ENCODE measurements around the gene HRK. TPM values are rescaled to one million over a fixed set of nuclear protein-coding genes. Genes with fewer than 3 reads are reported as not detected.

The HRK gene
- not detected for total RNA-seq

- ATAC-seq = no peak
- CTCF ChIA-PET = interaction anchor here (1.0 kb wide), 2 partner anchors 18 to 178 kb away, joined by 3 to 4 read pairs; no protein-coding TSS in a partner anchor
- H3K9me3 Mint-ChIP-seq (ENCODE audit: insufficient read depth) = no peaks in the 10 kb centered on the region
- no peak for DNase-seq
- H3K27ac Mint-ChIP-seq = no peak within 1 kb of the TSS
- POLR2A ChIA-PET = no interaction called here
- H3K36me3 Mint-ChIP-seq (ENCODE audit: low read depth) = no peaks in the 10 kb centered on the region
- H3K4me1 Mint-ChIP-seq (ENCODE audit: low read depth) = peaks cover 35% of the 10 kb centered on the region
- H3K27me3 Mint-ChIP-seq (ENCODE audit: low read depth) = peaks cover 70% of the 10 kb centered on the region
- H3K4me3 Mint-ChIP-seq = peak within 1 kb of the TSS; percentile 55
Measured at GRCh38 chr12:116881325-116881876, at the start of gene HRK. Gene HRK (minus strand): TSS chr12:116881441. CDS start chr12:116881307, 134 bp downstream.

GRCh38 chr12:116929885-116930284 lies 48.6 kb upstream of the HRK start:
- Mint-ChIP-seq H3K36me3 (ENCODE audit: low read depth) (peaks cover 50% of the 10 kb centered on the region), H3K9me3 (ENCODE audit: insufficient read depth) (no peaks in the 10 kb centered on the region), H3K27ac (no peak overlapping the region), H3K4me1 (ENCODE audit: low read depth) (peaks cover 25% of the 10 kb centered on the region), H3K4me3 (no peak overlapping the region), H3K27me3 (ENCODE audit: low read depth) (no peaks in the 10 kb centered on the region)
- POLR2A ChIA-PET = no interaction called here
- no peak for DNase-seq
- no peak for ATAC-seq
- CTCF ChIA-PET = no interaction called here

- no peak for ATAC-seq
- Mint-ChIP-seq H3K27me3 (ENCODE audit: low read depth) (no peaks in the 10 kb centered on the region), H3K4me1 (ENCODE audit: low read depth) (peaks cover 37% of the 10 kb centered on the region), H3K9me3 (ENCODE audit: insufficient read depth) (no peaks in the 10 kb centered on the region), H3K4me3 (no peak overlapping the region), H3K36me3 (ENCODE audit: low read depth) (peaks cover 47% of the 10 kb centered on the region), H3K27ac (no peak overlapping the region)
- ChIA-PET POLR2A (no interaction called here), CTCF (no interaction called here)
- DNase-seq = no peak
Measured at GRCh38 chr12:116928504-116928903, 47.3 kb upstream of the HRK start.

- ATAC-seq = no peak
- Mint-ChIP-seq H3K36me3 (ENCODE audit: low read depth) (peaks cover 45% of the 10 kb centered on the region), H3K27me3 (ENCODE audit: low read depth) (no peaks in the 10 kb centered on the region), H3K4me1 (ENCODE audit: low read depth) (peaks cover 45% of the 10 kb centered on the region), H3K4me3 (no peak overlapping the region), H3K27ac (no peak overlapping the region), H3K9me3 (ENCODE audit: insufficient read depth) (no peaks in the 10 kb centered on the region)
- POLR2A ChIA-PET = no interaction called here
- no peak for DNase-seq
- CTCF ChIA-PET = interaction anchor here (1.2 kb wide), 1 partner anchor 8 kb away, joined by 3 read pairs; no protein-coding TSS in a partner anchor
Measured at GRCh38 chr12:116927244-116927940, 46.2 kb upstream of the HRK start.

DNA sequence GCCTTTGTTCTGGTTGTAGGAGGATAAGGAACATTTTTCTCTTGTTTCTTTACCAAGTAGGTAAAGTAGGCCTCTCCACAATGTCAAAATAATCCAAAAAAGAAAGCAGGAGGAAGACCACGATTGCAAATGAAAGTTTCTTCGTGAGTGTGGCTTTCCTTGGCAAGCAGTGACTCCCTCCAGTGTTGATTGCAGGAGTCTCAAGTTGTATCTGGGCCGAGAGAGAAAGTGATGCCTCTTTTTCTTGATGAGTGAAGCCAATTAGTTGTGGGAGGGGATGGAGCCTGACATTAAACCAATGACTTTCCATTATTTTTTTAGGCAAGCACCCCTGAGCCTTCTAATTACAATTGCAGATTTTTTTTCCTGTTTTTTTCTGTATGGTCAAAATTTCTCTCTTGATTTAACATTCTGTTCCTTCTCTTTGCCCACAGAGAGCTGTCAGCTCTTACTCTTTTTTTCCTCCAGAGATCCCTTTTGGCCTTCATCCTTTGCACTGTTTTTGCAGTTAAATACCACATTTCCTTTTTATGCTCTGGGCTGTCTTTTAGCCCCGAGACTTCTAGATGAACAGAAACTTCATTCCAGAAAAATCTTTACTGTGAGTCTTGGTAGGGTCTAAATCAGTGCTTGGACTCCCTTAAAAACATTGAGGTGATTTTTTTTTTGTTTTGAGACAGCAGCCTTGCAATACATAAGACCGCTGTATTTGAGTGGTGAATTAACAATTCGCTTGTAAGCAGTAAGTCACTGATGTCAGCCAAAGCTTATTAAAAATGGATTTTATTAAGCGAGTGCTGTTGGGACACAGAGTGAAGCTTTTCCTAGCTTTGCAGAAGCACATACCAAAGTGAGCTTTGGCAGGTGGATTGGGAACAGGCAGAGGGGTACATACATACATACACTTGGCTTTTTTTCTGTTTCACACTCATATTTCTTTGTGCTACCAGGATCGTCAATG lies 45.3 kb upstream of the HRK start:
- Mint-ChIP-seq H3K4me1 (ENCODE audit: low read depth) (peaks cover 52% of the 10 kb centered on the region), H3K36me3 (ENCODE audit: low read depth) (peaks cover 40% of the 10 kb centered on the region), H3K4me3 (no peak overlapping the region), H3K9me3 (ENCODE audit: insufficient read depth) (no peaks in the 10 kb centered on the region), H3K27me3 (ENCODE audit: low read depth) (no peaks in the 10 kb centered on the region), H3K27ac (no peak overlapping the region)
- CTCF ChIA-PET = interaction anchor here (1.2 kb wide), 1 partner anchor 9 kb away, joined by 3 read pairs; no protein-coding TSS in a partner anchor
- ATAC-seq (no peak), DNase-seq (no peak)
- POLR2A ChIA-PET = no interaction called here

DNA sequence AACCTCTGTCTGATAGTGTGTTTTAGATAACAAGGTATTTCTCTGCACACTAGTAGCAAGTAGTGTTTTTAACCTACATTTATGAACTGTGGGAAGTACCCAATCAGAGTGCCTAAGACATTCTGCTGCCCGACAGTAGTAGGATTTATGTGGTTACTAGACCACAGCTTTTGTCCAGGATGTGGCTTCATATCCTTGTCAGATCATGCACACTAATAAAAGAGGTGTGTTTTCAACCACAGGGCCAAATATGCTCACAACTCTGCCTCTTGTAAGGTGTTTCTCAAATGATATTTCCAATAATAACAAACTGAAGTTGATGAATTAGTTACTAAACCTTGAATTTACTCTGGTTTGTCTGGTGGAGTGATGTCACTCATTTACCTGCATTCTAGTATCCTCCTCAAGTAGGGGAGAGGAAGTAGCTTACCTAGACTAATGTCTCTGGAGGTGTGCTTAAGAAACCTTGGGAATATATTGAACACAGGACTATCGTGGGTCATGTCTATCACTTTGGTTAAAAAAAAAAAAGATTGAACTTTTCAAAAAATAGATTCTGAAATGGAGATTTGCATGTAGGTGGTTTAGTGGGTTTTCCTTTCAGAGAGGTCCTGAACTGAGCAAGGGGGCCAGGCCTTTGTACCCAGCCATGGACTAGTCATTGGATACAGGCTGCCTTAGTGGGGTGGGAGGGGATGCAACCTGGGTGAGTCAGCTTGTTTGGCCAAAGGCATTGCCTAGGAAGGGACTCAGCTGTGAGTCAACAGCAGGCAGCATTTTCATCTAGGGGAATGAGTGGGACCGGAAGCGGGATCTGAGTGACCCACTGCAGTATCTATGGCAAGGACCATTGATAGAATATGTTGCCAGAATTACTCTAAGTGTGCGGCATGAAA lies 43.6 kb upstream of the HRK start:
- H3K4me3 Mint-ChIP-seq = peak overlapping the region; percentile 46
- CTCF ChIA-PET = interaction anchor here (0.6 to 1.9 kb wide), 6 partner anchors 11 to 195 kb away, joined by 3 to 6 read pairs (median 3); no protein-coding TSS in a partner anchor

GRCh38 chr12:116922194-116922897 lies 41.1 kb upstream of the HRK start:
- Mint-ChIP-seq H3K27me3 (ENCODE audit: low read depth) (no peaks in the 10 kb centered on the region), H3K4me1 (ENCODE audit: low read depth) (peaks cover 88% of the 10 kb centered on the region), H3K36me3 (ENCODE audit: low read depth) (peaks cover 35% of the 10 kb centered on the region), H3K4me3 (peak overlapping the region; percentile 50), H3K27ac (peak overlapping the region; percentile 87), H3K9me3 (ENCODE audit: insufficient read depth) (no peaks in the 10 kb centered on the region)
- peak; percentile 62 for ATAC-seq
- DNase-seq = peak; percentile 27
- ChIA-PET CTCF (interaction anchor here (1.0 kb wide), 1 partner anchor 11 kb away, joined by 3 read pairs; no protein-coding TSS in a partner anchor), POLR2A (no interaction called here)

More for the DNA sequence above, 43.6 kb upstream of the HRK start:
- peak; percentile 88 for DNase-seq
- POLR2A ChIA-PET = no interaction called here
- Mint-ChIP-seq H3K4me1 (ENCODE audit: low read depth) (peaks cover 70% of the 10 kb centered on the region), H3K27me3 (ENCODE audit: low read depth) (no peaks in the 10 kb centered on the region), H3K9me3 (ENCODE audit: insufficient read depth) (no peaks in the 10 kb centered on the region), H3K27ac (peak overlapping the region; percentile 79), H3K36me3 (ENCODE audit: low read depth) (peaks cover 40% of the 10 kb centered on the region)
- peak; percentile 82 for ATAC-seq

- no peak for DNase-seq
- H3K4me3 Mint-ChIP-seq = peak overlapping the region; percentile 9
- no peaks in the 10 kb centered on the region for H3K9me3 Mint-ChIP-seq (ENCODE audit: insufficient read depth)
- no peak for ATAC-seq
- H3K27me3 Mint-ChIP-seq (ENCODE audit: low read depth) = no peaks in the 10 kb centered on the region
- no peak overlapping the region for H3K27ac Mint-ChIP-seq
- POLR2A ChIA-PET = no interaction called here
- peaks cover 90% of the 10 kb centered on the region for H3K4me1 Mint-ChIP-seq (ENCODE audit: low read depth)
- H3K36me3 Mint-ChIP-seq (ENCODE audit: low read depth) = peaks cover 32% of the 10 kb centered on the region
- CTCF ChIA-PET = interaction anchor here (1.1 kb wide), 1 partner anchor 211 kb away, joined by 3 read pairs; no protein-coding TSS in a partner anchor
Measured at GRCh38 chr12:116920939-116921338, 39.7 kb upstream of the HRK start.

DNA sequence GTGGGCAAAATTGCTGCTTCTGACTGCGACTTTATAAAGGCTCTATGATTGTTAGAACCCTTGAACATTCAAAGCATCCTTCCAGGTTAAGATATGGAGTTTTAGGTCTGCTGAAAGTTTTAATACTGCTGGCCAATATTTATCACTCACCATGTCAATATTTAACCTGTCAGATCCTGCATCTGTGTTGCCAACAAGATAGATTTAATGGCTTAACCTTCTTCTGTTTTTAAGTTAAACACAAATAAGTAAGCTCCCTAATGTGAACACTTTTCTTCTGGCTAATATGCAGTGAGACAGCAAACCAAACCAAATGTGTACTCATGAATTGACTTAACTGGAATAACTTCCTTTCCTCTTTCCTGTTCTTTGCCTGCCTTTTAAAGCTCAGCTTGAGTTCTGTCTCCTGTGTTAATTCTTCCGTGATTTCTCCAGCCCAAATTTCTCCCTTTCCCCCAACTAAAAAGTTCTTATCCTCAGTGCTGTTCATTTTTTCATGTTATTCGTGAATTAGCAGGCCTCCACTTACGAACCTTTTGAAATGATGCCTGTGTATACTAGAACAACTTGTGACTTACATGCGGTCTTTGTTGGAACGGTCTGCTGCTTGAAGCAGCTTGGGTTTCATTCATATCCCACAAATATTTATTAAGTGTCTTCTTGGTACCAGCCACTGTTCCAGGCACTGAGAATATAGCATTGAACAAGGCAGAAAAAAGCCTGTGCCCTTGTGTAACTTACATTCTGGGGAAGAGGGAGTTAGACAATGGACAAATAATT lies 38.7 kb upstream of the HRK start:
- ChIA-PET CTCF (interaction anchor here (1.0 to 1.1 kb wide), 2 partner anchors 210 to 216 kb away, joined by 3 read pairs; no protein-coding TSS in a partner anchor), POLR2A (interaction anchor here (1.7 kb wide), 1 partner anchor 9 kb away, joined by 8 read pairs; the partner anchor contains the start of gene FBXW8)
- H3K36me3 Mint-ChIP-seq (ENCODE audit: low read depth) = peaks cover 35% of the 10 kb centered on the region
- H3K27ac Mint-ChIP-seq = peak overlapping the region; percentile 27
- no peaks in the 10 kb centered on the region for H3K27me3 Mint-ChIP-seq (ENCODE audit: low read depth)
- no peak overlapping the region for H3K4me3 Mint-ChIP-seq
- H3K9me3 Mint-ChIP-seq (ENCODE audit: insufficient read depth) = no peaks in the 10 kb centered on the region
- no peak for ATAC-seq
- H3K4me1 Mint-ChIP-seq (ENCODE audit: low read depth) = peaks cover 90% of the 10 kb centered on the region
- no peak for DNase-seq

DNA sequence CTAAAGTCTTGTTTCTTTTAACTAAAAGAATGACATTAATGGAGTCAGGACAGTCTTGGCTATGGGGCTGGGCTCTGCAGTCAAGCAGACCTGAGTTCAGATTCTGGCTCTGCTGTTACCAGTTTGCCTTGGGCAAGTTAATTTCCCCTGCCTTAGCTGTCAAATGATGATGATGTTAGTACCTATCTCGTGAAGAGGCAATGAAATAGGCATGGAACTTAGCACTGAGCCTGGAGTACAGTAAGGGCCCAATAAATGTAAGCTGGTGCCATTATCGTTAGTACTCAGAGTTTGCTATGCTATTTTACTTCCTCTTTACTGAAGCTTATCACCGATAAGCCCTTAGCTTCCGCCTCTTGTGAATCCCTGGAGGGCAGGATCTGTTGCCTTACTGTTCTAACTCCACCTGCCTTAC lies 38.0 kb upstream of the HRK start:
- no peak for DNase-seq
- H3K27me3 Mint-ChIP-seq (ENCODE audit: low read depth) = no peaks in the 10 kb centered on the region
- CTCF ChIA-PET = interaction anchor here (1.0 kb wide), 1 partner anchor 216 kb away, joined by 3 read pairs; no protein-coding TSS in a partner anchor

More for the DNA sequence above, 38.0 kb upstream of the HRK start:
- no peak overlapping the region for H3K4me3 Mint-ChIP-seq
- peaks cover 84% of the 10 kb centered on the region for H3K4me1 Mint-ChIP-seq (ENCODE audit: low read depth)
- no peak for ATAC-seq
- POLR2A ChIA-PET = interaction anchor here (1.7 kb wide), 1 partner anchor 8 kb away, joined by 8 read pairs; the partner anchor contains the start of gene FBXW8
- no peak overlapping the region for H3K27ac Mint-ChIP-seq
- H3K36me3 Mint-ChIP-seq (ENCODE audit: low read depth) = peaks cover 36% of the 10 kb centered on the region
- no peaks in the 10 kb centered on the region for H3K9me3 Mint-ChIP-seq (ENCODE audit: insufficient read depth)

Measured in activated CD8-positive, alpha-beta T cell treated with anti-CD3 and anti-CD28 coated beads, Interleukin-2, amount 10 ng/mL, durations not matched to agents 7 days and 5 days (primary cell).